Superior temporal gyrus (tissue), 1 donor: Measurements from ENCODE around the gene PPP2CA.
"Not testable (repeated sequence)": the region's sequence is repeated elsewhere in the genome, so short reads cannot be mapped to it uniquely, and the experiment has no call there.

Source experiments
- DNase-seq: peaks from one replicate; pipeline ENCODE4 v3.0.0-alpha.2; 2016; ENCODE audit errors: extremely low spot score

The PPP2CA gene

DNA sequence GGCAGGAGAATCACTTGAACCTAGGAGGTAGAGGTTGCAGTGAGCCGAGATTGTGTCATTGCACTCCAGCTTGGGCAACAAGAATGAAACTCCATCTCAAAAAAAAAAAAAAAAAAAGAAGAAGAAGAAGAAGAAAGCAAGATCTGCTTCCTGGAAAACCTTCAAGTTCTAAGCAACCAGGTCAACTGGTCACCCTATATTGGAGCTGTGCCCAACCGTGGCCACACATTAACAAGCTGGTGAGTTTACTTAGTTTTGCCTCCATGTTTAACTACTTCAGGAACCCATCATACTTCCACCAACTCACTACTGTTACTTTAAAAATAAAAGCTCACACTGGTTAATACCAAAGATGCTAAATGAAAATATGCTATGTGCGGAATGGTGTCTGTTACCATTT lies 36.8 kb downstream of the PPP2CA start:
- no peak for DNase-seq

DNA sequence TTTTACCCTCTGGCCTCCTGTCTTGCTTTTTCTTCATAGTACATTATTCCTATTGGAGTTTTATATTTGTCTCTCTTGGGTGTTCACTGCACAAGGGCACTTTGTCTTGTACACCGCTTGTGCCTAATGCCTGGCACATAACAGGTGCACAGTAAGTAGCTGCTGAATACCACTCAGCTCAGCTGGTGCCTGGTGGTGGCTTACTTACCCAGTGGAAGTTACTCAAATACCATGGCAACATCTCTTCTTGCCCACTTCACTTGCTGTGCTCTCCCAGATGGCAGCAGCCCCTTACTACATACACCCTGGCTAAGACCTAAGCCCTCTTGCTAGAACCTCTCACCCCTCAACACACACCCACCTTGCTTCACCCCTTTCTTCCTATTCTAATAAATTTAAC lies 37.8 kb downstream of the PPP2CA start:
- DNase-seq = no peak

DNA sequence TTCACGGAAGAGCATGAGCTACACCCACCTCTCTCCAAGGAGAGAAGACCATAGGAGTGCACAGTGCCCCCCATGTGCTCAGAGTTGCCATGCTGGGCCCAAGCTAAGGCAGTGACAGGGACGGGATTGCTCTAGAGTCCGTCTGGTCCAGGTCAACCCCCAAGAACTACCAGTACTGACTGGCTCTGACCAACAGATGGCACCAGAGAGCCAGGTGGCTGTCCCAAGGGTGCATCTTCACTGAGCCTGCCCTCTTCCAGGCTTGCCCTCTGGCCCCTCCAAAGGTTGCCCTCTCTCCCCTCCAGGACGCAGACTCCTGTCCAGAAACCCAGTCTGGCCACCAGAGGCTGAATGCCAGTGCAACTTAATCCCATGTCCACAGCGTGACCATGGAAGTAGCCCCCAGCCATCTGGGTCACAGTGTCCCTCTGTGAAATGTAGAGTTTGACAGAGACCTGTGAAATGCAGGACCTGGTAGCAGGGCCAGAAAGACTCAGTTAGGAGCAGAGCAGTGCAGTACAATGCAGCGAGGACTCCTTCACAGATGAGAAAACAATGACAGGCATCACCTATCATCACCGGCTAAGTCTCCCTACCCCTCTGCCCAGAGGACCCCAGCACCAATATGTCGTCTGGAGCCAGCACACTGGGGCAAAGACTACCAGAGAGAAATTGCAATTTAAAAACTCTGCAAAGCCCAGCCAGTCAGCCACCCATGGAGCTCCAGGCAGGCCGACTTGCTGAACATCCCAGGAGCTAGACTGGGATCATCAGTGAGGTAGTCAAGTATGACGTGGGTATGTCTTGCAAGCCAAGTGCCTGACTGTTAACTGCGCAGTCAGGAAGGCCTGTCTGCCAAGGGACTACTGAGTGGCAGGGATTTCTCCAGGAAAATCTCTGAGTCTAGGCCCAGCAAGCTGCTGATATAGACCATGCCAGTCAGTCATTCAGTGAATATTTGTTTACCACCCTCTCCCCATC lies 41.4 kb downstream of the PPP2CA start:
- DNase-seq = peak; percentile 81

DNA sequence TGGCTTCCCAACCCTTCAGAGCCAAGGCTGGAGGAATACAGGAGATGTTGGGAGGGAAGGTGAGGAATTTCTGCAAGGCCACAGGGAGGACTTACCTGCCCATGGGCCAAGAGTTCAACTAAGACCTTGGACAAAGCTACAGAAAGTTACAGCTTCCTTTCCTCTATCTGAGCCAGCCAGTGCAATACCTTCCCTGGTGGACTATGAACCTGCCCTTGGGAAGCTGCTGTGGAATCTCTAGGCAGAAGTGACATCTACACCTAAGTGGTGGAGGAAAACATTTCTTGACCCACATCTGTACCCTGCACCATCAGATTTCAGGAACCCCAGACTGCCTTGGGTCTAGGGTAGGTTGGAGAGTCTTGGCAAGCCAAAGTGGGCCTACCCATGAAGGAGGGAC lies 42.4 kb downstream of the PPP2CA start:
- no peak for DNase-seq

DNA sequence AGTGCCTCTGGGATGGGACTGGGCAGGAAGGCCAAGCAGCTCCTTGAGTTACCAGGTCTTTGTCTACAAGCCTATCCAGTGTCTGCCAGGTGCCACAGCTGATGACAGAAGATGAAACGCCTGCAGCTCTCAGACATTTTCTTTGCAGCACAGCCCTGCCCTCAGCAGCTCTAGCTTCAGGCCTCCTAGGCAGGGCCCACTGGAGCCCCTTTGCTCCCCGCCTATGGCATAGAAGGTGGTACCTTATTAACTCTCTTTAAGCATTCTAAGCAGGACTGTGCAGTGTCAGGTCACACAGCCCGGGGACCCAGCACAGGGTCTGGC lies 47.8 kb downstream of the PPP2CA start:
- DNase-seq = no peak

DNA sequence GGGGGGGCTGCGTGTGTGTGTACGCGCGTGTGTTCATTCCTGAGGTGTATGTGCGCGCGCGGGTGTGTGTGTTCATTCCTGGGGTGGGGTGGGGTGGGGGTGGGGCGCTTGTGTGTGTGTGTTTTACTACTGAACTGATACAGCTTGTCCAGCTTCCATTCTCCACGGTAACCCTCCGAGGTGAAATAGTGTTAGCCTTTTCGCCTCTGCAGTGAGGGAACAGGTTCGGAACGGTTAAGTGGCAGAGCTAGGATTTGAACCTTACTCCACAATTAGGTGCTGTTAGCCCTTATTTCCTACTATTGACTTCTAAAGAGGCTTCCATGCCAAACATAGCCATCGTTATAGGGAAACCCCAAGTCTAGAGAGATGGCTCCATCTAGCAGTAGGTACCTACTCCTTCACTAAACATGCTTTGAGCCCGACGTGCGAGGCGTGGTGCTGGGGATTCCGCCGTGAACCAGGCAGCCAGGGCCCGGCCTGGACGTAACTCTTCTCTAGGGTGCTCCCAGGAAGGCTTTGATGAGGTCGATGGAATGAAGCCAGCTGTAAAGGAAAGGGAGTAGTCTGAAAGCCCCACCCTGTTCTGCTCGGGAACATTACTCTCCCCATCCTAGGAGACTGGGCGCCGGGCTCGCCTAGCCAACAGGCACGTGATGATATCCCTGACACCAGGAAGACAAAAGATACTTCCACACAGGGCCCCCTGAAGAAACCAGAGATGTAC lies 48.3 kb downstream of the PPP2CA start:
- peak; percentile 42 for DNase-seq

DNA sequence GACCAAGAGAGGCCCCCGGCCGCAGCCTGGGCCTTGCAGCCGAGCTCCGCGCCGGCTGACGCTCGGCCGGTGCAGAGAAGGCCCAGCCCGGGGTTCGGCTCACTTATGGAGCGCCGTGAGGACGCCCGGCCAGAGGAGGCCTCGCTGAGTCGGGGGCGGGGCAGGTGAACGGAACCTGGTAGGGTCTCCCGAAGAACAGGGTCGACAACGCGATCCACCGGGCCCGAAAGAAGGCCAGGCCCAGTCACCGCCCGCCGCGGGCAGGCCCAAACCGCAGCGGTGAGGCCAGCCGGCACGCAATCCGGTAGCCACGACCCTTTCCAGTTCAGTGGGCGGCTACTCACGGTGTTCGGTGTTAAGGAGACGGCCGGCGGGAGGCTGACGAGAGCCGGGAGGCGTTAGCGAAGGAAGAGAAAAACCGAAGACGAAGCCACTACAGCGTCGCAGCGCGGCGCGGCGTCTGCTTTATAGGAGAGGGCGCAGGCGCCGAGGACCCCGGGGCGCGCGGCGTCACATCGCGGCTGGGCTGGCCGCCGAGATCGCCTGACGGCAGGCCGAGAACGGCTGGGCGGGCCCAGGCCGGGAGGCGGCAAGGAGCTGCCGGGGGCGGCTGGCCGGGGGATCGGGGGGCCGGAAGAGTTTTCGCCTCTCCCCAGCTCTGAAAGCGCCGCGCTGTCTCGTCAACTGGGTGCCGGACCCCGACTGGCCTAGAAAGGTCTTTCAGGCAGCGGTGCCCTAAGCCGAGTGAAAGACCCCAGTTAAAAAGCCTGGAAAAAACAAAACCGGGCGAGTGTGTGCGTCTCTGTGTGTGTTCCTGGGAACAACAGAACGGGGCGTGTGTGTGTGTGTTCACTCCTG lies 49.1 kb downstream of the PPP2CA start, which contains the start of gene SKP1:
TSS of gene SKP1 (minus strand) at position 440 of the 858 bp plus-strand sequence. CDS start 2,928 bp downstream, outside the sequence.
- peak; percentile 84 for DNase-seq

DNA sequence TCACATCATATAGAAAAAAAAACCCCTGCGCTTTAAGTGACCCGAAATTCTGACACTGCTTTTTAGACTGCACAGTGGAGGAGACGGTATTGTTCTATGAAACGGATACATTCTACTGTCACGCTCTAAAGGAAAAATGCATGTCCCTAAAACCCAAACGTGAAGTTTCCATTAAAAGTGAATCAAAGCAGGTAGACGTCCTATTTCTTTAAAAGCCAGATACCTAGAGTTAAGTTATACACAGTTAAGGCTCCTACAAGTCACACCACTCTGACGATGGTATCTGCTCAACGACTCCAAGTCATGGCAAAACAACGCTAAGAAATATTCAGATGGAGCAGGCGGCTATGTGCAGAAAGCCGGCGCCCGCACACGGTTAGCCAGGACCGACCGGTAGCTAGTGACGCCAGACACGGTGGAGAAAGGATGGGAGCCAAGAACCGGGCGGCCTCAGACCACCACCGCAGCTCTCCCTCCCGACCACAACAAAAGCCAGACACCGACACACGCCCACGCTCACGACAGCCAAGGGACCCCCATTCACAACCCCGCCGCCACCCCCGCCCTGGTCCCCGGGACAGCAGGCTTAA lies 49.9 kb downstream of the PPP2CA start:
- DNase-seq = no peak

DNA sequence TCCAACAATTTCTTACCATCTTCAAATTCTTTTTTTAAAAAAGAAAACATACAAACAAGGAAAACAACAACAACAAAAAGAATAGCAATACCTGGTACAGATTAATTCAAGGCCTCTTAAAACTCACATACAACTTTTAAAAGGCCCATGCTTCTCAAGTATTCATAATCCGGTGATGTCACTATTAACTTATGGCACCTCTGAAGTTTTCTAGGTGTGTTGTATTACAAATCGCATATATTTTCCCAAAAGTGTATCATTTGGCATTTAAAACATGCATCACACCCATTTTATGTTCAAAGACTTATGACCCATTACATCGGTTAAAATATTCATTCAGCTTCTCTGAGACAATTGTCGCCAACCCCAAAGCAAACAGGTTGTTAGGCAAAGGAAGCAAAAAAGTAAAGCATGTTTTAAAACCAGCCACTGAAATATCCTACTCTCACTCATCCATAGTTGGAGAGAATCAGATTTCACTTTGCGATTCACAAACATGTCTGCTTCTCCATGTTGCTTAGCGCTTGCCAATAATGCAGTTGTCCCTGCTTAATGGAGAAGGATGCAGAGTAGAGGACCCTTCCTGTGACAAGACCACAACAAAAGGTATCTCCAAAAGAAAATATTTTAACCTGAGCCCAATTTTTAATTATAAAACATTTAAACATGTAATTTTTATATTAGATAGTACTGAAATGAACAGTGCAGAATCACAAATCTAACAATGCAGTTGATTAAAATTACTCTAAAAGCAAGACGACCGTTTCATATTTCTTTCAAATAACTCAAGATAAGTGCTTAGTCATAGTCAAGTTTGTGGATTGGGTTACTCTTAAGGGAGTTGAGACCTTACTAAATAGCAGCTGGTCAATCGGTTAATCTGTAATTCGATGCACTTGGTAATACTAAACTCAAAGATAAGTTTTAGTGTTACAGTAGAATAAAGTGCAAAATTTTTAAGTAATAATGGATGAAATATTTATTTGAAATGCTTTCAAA lies 50.7 kb downstream of the PPP2CA start:
- DNase-seq = no peak

DNA sequence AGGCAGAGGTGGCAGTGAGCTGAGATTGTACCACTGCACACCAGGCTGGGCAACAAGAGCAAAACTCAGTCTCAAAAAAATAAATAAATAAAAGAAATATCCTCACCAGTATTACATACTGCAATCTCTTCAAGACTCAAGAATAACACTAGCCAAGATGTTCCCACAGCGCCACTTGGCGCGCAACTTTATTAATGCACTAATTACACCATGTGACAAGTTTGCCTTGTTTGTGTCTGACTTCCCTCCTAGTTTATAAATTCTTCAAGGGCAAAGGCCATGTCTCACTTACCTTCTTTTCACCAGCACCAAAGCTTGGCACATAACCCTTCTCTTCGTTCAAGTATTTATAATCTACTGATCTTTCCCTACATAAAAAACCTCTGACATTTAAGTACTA lies 53.9 kb downstream of the PPP2CA start:
- no peak for DNase-seq

DNA sequence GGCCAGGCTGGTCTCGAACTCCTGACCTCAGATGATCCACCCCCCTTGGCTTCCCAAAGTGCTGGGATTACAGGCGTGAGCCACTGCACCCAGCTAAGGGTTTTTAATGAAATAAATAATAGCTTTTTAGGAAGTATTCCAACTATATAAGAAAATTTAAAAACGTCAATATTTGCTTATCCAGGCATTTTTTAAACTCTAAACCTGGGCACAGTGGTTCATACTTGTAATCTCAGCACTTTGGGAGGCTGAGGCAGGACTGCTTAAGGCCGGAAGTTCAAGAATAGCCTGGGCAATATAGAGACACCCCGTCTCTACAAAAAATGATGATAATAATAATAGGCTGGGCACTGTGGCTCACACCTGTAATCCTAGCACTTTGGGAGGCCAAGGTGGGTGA lies 63.3 kb downstream of the PPP2CA start:
- DNase-seq = no peak

DNA sequence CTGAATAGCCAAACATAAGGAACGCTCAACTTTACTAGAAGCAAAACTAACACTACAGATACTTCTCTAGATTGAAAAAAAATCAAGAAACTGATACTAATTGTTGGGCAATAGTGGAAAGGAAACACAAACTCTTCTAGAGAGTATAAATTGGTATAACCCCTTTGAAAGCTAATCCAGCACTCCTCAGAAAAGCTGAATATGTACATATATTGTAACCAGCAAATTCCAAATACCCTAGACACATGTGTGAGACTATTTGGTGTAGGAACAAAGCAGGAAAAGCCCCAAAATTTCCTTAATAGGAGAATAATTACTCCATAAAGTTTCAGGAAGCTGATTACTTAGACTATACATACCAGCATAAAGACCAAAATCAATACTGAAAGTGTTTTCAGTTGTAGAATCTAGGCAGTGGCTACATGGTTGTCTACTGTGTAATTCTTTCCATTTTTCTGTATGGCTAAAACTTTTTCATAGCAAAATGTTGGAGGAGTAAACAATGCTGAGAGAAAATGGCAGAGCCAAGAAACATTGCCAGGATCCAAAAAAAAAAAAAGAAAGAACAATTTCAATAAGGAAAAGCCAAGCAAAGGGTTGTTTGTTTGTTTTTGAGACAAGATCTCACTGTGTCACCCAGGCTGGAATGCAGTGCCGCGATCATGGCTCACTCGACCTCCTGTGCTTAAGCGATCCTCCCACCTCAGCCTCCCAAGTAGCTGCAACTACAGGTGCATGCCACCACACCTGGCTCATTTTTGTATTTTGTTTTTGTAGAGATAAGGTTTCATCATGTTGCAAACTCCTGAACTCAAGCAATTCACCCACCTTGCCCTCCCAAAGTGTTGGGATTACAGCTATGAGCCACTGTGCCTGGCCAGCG lies 64.1 kb downstream of the PPP2CA start:
- DNase-seq = no peak

DNA sequence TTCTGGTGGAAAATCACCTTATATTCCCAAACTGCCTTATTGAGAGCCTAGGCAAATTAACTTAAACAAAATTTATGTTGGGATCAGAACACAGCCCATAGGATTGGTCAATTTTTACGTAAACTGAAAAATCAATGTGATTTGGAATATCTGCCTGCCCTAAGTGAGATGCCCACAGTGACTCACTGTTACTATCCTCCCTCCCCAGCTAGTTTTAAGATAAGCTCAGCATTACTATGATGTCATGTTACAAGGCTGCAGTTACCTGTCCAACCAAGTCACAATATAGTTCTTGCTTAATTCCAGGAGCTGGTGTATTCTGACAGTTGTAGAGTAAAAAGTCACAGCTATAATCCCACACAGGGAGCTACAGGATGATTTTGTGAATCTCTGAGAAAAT lies 72.2 kb downstream of the PPP2CA start:
- DNase-seq = no peak

DNA sequence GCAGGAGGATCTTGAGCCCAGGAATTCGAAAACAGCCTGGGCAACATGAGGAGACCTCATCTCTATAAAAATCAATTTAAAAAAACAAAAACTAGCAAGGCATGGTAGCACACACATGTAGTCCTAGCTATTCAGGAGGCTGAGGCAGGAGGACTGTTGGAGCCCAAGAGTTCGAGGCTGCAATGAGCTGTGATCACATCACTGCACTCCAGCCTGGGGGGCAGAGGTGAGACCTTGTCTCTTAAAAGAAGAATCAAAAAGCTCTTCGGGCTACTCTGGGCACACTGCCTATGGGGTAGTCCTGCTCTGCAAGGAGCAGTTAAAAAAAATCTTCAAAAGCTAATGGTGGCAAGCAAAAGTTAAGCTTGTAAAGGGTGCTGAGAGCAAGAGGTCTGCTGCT lies 72.6 kb downstream of the PPP2CA start:
- no peak for DNase-seq

DNA sequence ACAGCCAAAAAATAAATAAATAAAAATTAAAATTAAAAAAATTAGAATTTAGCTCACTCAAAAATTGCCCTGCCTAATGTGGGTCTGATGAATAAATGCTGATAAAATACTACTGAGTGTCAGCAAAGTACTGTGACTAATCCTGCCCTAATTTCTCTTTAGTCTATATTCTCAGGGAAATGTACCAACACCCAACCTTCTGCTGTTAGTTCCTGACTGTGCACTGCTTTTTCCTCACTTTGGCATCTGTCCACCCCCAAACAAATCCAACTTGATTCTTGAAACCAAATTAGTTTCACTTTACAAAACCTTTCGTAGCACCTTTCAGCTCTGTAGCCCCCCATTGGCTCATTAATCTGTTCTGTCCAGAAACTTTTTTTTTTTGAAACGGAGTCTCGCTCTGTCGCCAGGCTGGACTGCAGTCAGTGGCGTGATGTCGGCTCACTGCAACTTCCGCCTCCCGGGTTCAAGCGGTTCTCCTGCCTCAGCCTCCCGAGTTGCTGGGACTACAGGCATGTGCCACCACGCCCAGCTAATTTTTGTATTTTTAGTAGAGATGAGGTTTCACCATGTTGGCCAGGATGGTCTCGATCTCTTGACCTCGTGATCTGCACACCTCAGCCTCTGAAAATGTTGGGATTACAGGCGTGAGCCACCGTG lies 73.6 kb downstream of the PPP2CA start:
- not testable (repeated sequence) for DNase-seq

DNA sequence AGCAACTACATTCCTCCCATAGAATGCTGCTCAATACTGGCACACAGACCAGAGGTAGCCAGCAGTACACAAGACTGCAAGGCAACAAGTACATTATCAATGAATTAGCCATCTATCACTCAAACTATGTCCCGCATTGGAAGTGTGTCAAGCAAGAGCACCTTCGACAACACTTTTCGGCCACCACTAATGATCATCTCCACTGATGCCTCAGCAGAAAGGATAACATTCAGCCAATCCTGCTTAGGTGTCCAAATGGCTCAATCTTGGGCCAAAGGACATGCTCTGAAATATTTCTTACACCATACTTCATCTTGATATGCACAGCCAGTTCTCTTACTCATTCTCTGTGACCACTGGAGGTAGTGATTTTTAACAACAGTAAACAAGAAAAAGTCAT lies 74.2 kb downstream of the PPP2CA start:
- no peak for DNase-seq

DNA sequence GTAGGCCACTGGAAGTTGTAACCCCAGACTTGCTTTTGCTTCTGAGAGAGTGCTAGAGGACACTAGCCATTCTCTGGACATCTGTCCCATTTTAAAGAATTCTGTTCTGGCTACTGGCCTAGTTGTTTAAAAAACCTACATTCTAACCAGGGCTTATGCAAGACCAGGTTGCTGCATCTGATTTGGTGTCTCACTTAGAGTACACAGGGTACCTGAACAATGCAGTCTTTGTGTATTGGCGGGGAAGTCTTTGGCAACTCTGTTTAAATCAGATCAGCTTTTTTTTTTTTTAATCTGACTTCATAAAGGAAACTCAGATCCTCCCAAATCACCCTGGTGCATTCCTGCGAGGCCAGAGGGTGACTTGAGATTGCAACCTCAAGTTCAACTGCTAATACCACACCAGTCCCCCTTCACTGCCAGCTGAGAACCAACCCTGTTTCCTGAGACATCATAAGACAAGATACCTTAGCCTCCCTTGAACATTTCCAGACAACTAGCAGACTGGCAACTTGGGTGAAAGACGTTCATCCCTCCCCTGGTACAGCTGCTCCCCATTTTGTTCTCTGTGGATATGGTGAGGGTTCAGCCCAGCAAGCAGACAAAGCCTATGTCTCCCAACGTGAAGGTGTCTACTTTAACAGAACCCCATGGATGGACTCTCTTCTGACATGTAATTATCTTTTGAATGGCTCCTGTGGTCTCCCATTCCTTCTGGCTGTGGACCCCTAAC lies 76.1 kb downstream of the PPP2CA start:
- DNase-seq = peak; percentile 67

DNA sequence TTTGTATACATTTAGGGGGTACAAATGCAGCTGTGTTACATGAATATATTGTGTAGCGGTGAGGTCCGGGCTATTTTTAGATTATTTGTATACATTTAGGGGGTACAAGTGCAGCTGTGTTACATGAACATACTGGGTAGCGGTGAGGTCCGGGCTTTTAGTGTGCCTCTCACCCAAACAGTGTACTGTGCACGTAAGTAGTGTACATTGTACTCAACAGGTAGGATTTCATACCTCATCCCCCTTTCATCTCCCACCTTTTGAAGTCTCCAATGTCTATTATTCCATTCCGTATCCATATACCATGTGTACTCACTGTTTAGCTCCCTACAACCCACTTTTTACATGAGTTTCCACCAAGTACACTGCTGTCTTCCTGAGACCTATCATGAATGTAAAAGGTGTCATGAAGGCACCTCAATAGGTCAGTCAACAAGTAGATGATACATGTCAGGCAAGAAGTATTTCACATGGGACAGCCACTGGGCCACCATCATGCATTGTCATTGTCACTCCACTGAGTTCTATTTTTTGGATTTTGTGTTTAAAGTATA lies 76.8 kb downstream of the PPP2CA start:
- DNase-seq = no peak
